ENCODE results near the gene KRT33A.

KRT33A gene

DNA sequence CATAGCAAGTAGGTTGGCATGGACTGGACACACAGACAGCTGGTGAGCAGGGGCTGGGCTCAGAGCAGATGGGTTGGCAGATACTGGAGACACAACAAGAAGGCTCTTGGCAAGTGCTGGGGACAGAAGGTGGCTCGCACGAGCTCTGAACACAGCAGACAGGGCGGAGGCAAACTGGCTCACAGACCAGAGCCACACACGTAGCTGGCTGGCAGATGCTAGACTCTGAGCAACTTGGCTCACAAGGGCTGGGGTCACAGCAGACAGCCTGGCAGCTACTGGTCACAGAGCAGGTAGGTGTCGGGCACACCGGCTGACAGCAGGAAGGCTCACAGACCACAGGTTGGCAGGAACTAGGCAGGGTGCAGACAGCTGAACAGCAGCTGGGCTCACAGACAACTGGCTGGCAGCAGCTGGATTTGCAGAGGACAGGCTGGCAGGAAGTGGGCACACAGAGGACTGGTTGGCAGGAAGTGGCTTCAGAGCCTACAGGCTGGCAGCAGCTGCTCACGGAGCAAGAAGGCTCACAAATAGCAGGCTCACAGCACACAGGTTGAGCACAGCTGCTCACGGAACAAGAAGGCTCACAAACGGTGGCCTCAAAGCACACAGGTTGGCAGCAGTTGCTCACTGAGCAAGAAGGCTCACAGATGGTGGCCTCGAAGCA, 42.2 kb downstream of the KRT33A start:
- no peaks in the 10 kb centered on the region for H3K9me3 ChIP-seq (ENCODE audit: insufficient read depth, low read length)
- no peak for TF ChIP-seq YY1 (IDR thresholded peaks at IDR 0.05; ENCODE audit: insufficient read depth, insufficient read length)
- no peaks in the 10 kb centered on the region for H3K27me3 ChIP-seq (ENCODE audit: insufficient read depth, insufficient read length)
- DNase-seq (ENCODE audit: low read depth, low spot score) = no peak
- H3K4me3 ChIP-seq (ENCODE audit: insufficient read length, low read depth) = no peak overlapping the region
- H3K36me3 ChIP-seq (ENCODE audit: insufficient read depth, insufficient read length, low read length) = no peaks in the 10 kb centered on the region
- no peak overlapping the region for H3K9ac ChIP-seq (ENCODE audit: insufficient read length, low read depth)
- no peaks in the 10 kb centered on the region for H3K4me1 ChIP-seq (ENCODE audit: insufficient read depth, insufficient read length)

GRCh38 chr17:41307647-41308046, 43.0 kb downstream of the KRT33A start:
- Histone ChIP-seq H3K4me3 (ENCODE audit: insufficient read length, low read depth) (no peak overlapping the region), H3K4me1 (ENCODE audit: insufficient read depth, insufficient read length) (no peaks in the 10 kb centered on the region), H3K9me3 (ENCODE audit: insufficient read depth, low read length) (no peaks in the 10 kb centered on the region), H3K36me3 (ENCODE audit: insufficient read depth, insufficient read length, low read length) (no peaks in the 10 kb centered on the region), H3K27me3 (ENCODE audit: insufficient read depth, insufficient read length) (no peaks in the 10 kb centered on the region), H3K9ac (ENCODE audit: insufficient read length, low read depth) (no peak overlapping the region)
- TF ChIP-seq ZNF274 (IDR thresholded peaks at IDR 0.05; ENCODE audit: low read depth, low read length) (no peak), SUZ12 (IDR thresholded peaks at IDR 0.05; ENCODE audit: extremely low read depth, insufficient read depth, insufficient read length) (no peak), YY1 (IDR thresholded peaks at IDR 0.05; ENCODE audit: insufficient read depth, insufficient read length) (no peak)
- DNase-seq (ENCODE audit: low read depth, low spot score) = no peak

- Histone ChIP-seq H3K9ac (ENCODE audit: insufficient read length, low read depth) (no peak overlapping the region), H3K4me1 (ENCODE audit: insufficient read depth, insufficient read length) (no peaks in the 10 kb centered on the region), H3K4me3 (ENCODE audit: insufficient read length, low read depth) (no peak overlapping the region), H3K27me3 (ENCODE audit: insufficient read depth, insufficient read length) (no peaks in the 10 kb centered on the region), H3K36me3 (ENCODE audit: insufficient read depth, insufficient read length, low read length) (no peaks in the 10 kb centered on the region), H3K9me3 (ENCODE audit: insufficient read depth, low read length) (no peaks in the 10 kb centered on the region)
- no peak for TF ChIP-seq ZNF274 (IDR thresholded peaks at IDR 0.05; ENCODE audit: low read depth, low read length)
- no peak for DNase-seq (ENCODE audit: low read depth, low spot score)
Measured at GRCh38 chr17:41304091-41304490, 46.5 kb downstream of the KRT33A start.

GRCh38 chr17:41302981-41303380, 47.6 kb downstream of the KRT33A start:
- H3K9ac ChIP-seq (ENCODE audit: insufficient read length, low read depth) = no peak overlapping the region
- no peaks in the 10 kb centered on the region for H3K36me3 ChIP-seq (ENCODE audit: insufficient read depth, insufficient read length, low read length)
- H3K27me3 ChIP-seq (ENCODE audit: insufficient read depth, insufficient read length) = no peaks in the 10 kb centered on the region
- TF ChIP-seq ZNF274 (IDR thresholded peaks at IDR 0.05; ENCODE audit: low read depth, low read length) (no peak), YY1 (IDR thresholded peaks at IDR 0.05; ENCODE audit: insufficient read depth, insufficient read length) (no peak), SUZ12 (IDR thresholded peaks at IDR 0.05; ENCODE audit: extremely low read depth, insufficient read depth, insufficient read length) (no peak)
- no peak overlapping the region for H3K4me3 ChIP-seq (ENCODE audit: insufficient read length, low read depth)
- H3K4me1 ChIP-seq (ENCODE audit: insufficient read depth, insufficient read length) = no peaks in the 10 kb centered on the region
- no peak for DNase-seq (ENCODE audit: low read depth, low spot score)
- no peaks in the 10 kb centered on the region for H3K9me3 ChIP-seq (ENCODE audit: insufficient read depth, low read length)

DNA sequence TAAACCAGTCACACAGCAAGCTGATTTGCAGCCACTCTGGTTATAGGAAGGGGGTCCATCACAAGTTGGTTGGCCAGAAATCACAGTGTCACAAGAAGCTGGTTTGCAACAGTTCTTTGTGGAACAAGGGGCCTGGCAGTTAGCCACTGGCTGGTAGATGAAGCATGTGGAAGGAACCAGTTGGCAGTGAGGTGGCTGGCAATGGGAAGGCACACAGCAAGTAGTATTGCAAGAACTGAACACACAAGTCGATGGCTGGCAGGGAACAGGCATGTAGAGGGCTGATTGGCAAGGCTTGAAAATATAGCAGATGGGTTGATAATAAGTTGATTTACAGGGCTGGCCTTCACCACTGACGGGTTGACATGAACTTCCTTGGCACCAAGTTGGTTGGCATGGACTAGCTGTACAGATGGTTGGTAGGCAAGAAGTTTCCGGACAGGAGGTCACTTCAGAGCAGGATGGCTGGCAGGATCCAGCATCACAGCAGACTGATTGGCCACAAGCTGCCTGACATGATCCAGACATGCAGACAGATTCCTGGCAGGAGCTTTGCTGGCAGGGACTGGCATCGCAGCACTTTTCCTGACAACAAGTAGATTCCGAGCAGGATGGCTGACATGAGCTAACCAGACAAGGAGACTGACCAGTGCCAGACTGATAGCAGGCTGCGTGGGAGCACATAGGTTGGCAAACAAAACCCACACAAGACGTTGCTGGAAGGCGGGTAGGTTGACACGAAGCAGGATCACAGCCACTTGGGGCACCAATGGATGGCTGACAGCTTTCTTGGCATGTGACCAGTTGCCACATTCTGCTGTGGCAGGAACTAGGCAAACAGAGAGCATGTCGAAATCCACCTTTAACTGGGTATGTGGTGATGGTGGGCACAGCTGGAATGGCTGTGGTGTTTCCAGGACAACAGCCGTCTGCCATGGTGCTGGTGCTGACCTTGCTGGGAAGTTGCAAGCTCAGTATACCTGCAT, 48.4 kb downstream of the KRT33A start, which contains the start of gene KRTAP29-1:
Gene KRTAP29-1, minus strand, starts transcription at position 936 of the 986 bp plus-strand sequence. Its CDS starts 0 bp downstream, at position 936.
- no peak for DNase-seq (ENCODE audit: low read depth, low spot score)
- Histone ChIP-seq H3K36me3 (ENCODE audit: insufficient read depth, insufficient read length, low read length) (no peaks in the 10 kb centered on the region), H3K27me3 (ENCODE audit: insufficient read depth, insufficient read length) (no peaks in the 10 kb centered on the region), H3K4me1 (ENCODE audit: insufficient read depth, insufficient read length) (no peaks in the 10 kb centered on the region), H3K4me3 (ENCODE audit: insufficient read length, low read depth) (no peak within 1 kb of the TSS), H3K9me3 (ENCODE audit: insufficient read depth, low read length) (no peaks in the 10 kb centered on the region), H3K9ac (ENCODE audit: insufficient read length, low read depth) (no peak within 1 kb of the TSS)
- TF ChIP-seq ZNF274 (IDR thresholded peaks at IDR 0.05; ENCODE audit: low read depth, low read length) (no peak), YY1 (IDR thresholded peaks at IDR 0.05; ENCODE audit: insufficient read depth, insufficient read length) (no peak), SUZ12 (IDR thresholded peaks at IDR 0.05; ENCODE audit: extremely low read depth, insufficient read depth, insufficient read length) (no peak)

DNA sequence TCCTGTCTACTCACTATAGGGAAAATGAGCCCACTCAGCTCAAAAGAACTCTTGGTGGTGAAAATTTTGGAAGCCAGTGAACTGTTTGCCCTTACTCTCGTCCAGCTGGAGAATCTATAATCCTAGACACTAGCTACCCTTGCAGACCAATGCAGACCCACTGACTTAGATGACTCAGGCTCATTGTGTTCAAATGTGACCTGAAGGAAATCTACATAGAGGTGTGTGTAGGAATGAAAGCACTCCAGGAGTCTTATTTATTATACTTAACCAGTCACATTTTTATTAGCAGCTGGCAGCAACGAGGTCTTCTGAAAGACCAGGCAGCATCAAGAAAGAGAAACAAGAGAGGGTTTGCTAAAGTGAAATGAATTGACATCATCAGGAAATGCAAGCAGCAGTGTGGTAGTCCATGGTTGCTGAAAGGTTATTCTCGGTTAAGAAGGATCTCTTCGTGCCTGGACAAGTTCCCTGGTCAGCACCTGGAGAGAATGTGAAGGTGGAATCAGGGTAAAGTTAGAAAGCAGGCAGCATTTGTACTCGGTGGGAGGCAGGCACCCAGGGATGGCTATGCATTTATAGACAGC, 49.3 kb downstream of the KRT33A start:
- Histone ChIP-seq H3K9ac (ENCODE audit: insufficient read length, low read depth) (no peak overlapping the region), H3K36me3 (ENCODE audit: insufficient read depth, insufficient read length, low read length) (no peaks in the 10 kb centered on the region), H3K9me3 (ENCODE audit: insufficient read depth, low read length) (no peaks in the 10 kb centered on the region), H3K4me1 (ENCODE audit: insufficient read depth, insufficient read length) (no peaks in the 10 kb centered on the region), H3K27me3 (ENCODE audit: insufficient read depth, insufficient read length) (no peaks in the 10 kb centered on the region), H3K4me3 (ENCODE audit: insufficient read length, low read depth) (no peak overlapping the region)
- DNase-seq (ENCODE audit: low read depth, low spot score) = no peak
- TF ChIP-seq SUZ12 (IDR thresholded peaks at IDR 0.05; ENCODE audit: extremely low read depth, insufficient read depth, insufficient read length) (no peak), YY1 (IDR thresholded peaks at IDR 0.05; ENCODE audit: insufficient read depth, insufficient read length) (no peak), ZNF274 (IDR thresholded peaks at IDR 0.05; ENCODE audit: low read depth, low read length) (no peak)

Data from NT2/D1 (cell line).